SU-DHL-6 (cell line): ENCODE data around the gene PLEKHM1.

Experiments
- CTCF ChIP-seq: fragments of 200-600 bp; sonication (generic); IDR thresholded peaks from one replicate; pipeline ENCODE4 v1.5.1; 2017; ENCODE audit warnings: antibody characterized with exemption, mild to moderate bottlenecking, low read length, moderate library complexity; ENCODE audit not compliant: insufficient read depth, poor library complexity, severe bottlenecking
- EZH2phosphoT487 ChIP-seq: fragments of 200-600 bp; sonication (generic), shearing (Covaris generic); conservative IDR thresholded peaks from 2 replicates; pipeline ENCODE4 v1.6.1; 2018; ENCODE audit warnings: mild to moderate bottlenecking, antibody characterized with exemption, low read length, moderate library complexity, mixed read lengths

- TF ChIP-seq CTCF (no peak), EZH2phosphoT487 (no peak)
These were observed 57.9 kb downstream of the PLEKHM1 start, which contains the start of gene ARHGAP27 for GRCh38 chr17:45432405-45433158.
